ENCODE data around the gene ZER1.
"Not testable (repeated sequence)": the region's sequence is repeated elsewhere in the genome, so short reads cannot be mapped to it uniquely, and the experiment has no call there.

ZER1 gene

DNA sequence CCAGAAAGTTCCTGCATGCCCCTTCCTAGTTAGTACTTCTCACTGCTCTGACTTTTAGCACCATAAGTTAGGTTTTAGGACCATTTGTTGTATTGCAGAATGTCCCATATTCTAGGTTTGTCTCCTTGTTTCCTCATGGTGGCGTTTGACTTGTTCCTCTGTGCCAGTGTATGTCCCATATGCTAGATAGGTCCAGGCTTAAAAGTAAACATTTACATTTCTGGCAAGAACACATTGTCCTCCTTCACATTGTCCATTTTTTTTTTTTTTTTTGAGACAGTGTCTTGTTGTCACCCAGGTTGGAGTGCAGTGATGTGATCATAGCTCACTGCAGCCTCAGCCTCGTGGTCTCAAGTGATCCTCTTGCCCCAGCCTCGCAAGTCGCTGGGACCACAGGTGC is 30.8 kb upstream of the ZER1 start:
- FAIRE-seq (no peak), DNase-seq (ENCODE audit: insufficient read length, low spot score) (no peak)
- TF ChIP-seq POLR2A (IDR thresholded peaks at IDR 0.05; ENCODE audit: low read depth, low read length), result no peak

DNA sequence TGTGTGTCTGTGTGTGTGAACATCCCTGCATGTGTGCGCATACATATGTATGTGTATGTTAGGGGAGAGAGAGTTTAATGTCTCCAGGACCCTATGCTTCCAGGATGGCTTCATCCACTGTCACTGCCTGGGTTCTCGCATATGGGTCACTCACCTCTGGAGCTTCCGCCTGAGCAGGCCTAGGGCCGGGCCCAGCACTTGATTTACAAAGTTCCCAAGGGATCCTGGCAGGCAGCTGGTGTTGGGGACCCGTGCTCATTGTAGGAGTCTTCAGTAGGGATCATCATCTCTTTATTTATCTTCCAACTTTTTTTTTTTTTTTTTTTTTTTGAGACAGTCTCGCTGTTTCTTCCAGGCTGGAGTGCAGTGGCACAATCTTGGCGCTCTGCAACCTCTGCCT is 28.3 kb upstream of the ZER1 start:
- TF ChIP-seq POLR2A (IDR thresholded peaks at IDR 0.05; ENCODE audit: low read depth, low read length), result no peak
- DNase-seq (ENCODE audit: insufficient read length, low spot score) (no peak), FAIRE-seq (no peak)

DNA sequence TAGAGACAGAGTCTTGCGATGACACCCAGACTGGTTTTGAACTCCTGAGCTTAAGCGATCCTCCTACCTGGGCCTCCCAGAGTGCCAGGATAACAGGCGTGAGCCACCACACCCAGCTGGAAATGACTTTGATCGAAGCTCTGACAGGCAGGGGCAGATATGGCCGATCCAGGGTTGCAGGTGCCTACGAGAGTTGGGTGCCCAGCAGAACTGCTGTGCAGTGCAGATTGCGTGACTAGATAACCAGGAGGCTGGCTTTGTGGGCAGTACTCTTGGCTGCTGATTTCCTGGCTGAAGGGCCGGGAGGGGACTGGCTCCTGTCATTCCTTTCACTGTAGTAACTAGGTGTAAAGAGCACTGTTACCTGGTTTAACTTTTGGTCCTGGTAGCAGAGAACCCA is 27.2 kb upstream of the ZER1 start:
- TF ChIP-seq POLR2A (IDR thresholded peaks at IDR 0.05; ENCODE audit: low read depth, low read length), result no peak
- no peak for FAIRE-seq
- DNase-seq (ENCODE audit: insufficient read length, low spot score), result no peak

DNA sequence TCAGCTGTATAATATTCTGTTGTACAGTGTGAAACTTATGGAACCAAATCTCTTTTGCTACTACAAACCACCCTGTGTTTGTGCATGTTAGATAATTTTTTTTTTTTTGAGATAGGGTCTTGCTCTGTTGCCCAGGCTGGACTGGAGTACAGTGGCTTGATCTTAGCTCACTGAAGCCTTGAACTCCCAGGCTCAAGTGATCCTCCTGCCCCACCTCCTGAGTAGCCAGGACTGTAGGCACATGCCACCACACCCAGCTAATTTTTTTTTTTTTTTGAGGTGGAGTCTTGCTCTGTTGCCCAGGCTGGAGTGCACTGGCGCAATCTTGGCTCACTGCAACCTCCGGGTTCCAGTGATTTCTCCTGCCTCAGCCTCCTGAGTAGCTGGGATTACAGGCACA is 23.2 kb upstream of the ZER1 start:
- DNase-seq (ENCODE audit: insufficient read length, low spot score); FAIRE-seq: not testable (repeated sequence)

DNA sequence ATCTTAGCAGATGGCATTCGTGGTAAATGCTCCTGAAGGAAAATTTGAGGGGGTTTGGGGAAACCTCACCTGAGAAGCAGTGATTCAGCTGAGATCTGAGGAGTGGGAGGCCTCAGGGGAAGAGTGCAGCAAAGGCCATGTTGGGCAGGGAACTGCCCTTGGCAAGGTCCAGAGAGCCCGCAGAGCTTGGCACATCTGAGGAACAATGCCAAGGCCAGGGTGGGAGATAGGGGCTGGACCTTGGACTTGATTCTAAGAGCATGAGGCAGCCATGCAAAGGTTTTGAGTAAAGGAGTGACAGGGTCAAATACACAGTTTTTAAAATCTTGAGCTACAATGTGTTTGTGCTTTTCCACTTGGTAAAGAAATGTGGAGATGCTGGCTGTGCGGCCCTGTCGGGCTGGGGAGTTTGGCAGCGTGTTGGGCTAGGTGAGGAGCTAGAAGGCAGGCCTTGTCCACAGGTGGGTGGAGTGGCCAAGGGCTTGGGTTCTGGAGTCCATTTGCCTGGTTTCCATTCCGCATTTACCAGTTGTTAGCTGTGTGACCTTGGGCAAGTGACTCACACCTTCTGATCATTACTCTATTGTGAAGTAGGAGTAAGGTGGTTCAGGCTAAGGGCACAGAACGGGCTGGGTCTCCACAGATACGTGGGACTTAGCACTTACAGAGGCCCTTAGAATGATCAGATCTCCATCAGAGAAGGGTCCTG is 21.4 kb upstream of the ZER1 start:
- TF ChIP-seq POLR2A (IDR thresholded peaks at IDR 0.05; ENCODE audit: low read depth, low read length), result no peak
- FAIRE-seq, result no peak
- DNase-seq (ENCODE audit: insufficient read length, low spot score), result no peak

DNA sequence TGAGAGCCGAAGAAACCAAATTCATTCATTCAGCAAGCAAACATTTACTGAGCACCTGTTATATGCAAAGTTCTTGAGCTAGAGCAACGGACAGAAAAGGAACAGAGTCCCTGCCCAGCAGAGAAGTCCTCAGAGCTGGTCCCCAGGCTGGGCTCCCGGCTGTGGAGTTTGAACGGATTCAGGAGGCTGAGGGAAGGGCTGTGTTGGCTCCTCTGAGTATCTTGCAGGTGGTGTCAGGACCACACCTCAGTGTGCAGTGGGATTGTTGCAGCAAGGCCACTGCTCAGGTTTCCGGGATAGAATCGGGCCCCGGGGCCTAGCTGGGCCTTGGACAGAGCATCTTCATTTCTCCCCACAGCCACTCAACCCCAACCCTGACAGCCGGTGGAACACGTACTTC is 20.4 kb upstream of the ZER1 start:
- DNase-seq (ENCODE audit: insufficient read length, low spot score) (no peak), FAIRE-seq (no peak)
- no peak for TF ChIP-seq POLR2A (IDR thresholded peaks at IDR 0.05; ENCODE audit: low read depth, low read length)

DNA sequence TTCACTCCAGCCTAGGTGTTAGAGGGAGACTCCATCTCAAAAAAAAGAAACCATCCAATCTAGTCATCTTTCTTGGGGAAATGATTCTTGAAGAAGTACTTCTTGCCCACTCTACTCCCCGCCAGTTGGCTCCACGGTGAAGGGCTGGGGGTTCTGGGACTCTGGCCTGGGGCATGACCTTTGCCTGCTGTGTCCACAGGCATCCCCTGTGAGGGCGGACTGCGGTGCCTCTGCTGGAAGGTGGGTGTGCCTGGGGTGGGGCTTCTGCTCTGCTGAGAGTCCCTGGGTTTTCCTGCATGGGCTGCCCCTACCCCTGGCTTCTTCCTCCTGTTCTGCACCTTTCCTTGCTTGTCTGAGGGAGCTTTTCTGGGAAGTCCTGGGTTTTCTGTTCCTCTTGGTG is 18.8 kb upstream of the ZER1 start:
- DNase-seq (ENCODE audit: insufficient read length, low spot score), result no peak
- FAIRE-seq, result no peak
- TF ChIP-seq POLR2A (IDR thresholded peaks at IDR 0.05; ENCODE audit: low read depth, low read length), result no peak

DNA sequence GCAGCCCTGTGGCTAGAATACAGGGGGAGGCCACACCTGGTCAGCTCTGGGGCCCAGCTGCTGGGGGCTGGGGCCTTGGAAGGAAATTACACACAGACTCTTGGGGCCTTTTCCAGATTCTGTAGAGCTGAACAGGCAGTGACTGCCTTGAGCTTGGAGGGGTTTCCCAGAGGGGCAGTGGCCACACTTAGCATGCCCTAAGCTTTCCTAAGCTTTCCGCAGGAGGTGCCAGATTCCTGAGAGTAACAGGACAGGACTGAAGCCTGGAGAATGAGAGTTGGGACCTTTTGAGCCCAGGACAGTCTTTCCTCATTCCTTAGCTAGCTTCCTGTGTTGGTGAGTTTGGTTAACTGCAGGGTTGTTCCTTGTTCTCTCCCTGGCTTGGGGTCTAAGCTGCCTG is 16.7 kb upstream of the ZER1 start:
- FAIRE-seq, result no peak
- no peak for DNase-seq (ENCODE audit: insufficient read length, low spot score)
- TF ChIP-seq POLR2A (IDR thresholded peaks at IDR 0.05; ENCODE audit: low read depth, low read length), result no peak

DNA sequence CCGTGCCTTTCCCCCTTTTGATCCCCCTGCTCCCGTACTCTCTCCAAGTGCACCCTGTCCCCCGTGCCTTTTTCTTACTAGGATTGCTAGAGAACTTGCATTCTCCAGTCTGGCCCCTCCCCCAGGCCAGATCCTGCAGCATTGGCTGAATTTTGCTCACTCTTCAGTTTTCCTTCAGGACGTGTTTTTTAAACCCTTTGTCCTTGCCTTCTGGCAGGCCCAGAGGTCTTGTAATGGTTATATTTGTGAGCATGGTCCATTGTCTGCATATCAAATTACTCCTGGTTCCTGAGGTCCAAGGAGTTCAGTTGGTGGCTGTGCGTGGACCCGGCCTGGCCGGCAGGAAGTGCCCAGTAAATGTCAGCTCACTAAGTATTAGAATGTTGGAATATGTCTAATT is 15.9 kb upstream of the ZER1 start:
- FAIRE-seq, result no peak
- peak; percentile 32 for DNase-seq (ENCODE audit: insufficient read length, low spot score)
- no peak for TF ChIP-seq POLR2A (IDR thresholded peaks at IDR 0.05; ENCODE audit: low read depth, low read length)

DNA sequence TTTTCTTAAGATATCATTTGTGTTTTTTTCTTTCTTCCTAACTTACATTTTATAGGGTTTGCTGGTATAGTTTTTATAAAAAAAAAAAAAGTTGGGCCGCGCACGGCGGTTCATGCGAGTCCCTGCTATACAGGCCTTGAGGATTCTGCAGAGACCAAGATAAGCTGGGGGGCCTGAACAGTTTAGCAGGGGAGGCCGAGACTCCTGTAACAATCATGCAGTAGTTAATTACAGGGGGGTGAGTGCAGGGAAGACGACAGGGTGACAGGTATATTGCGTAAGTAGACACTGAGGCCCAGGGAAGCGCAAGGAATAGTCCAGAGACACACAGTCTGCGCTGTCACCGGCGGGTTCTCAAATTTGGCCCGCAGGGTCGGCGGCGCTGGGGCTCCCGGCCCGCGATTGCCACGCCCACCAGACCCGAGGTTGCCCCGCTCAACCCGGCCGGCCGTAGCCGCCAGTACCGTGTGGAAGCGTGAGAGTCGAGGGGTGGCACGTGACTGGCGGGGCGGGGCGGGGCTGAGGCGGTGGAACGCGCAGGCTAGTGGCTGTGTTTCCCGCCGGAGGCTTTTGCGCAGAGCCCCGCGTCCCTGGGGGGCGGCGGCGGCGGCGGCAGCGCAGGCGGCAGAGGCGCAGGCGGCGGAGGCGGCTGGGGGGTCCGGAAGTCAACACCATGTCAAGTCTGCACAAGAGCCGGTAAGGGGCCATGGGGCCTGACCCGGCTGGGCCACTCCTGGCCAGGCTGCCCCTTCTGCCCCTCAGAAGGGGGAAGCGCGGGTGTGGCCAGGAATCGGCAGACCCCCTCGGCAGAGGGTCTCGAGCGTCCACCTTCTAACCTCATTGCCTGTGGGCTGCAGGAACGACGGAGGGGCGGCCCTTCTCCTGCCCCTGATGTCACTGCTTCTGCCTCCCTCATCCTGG is 15.2 kb upstream of the ZER1 start, which contains the start of gene TBC1D13:
TSS of gene TBC1D13 (plus strand) at position 573 of the 921 bp plus-strand sequence. CDS start at position 674, 101 bp downstream.
- DNase-seq (ENCODE audit: insufficient read length, low spot score) (peak; percentile 95), FAIRE-seq (no peak)

DNA sequence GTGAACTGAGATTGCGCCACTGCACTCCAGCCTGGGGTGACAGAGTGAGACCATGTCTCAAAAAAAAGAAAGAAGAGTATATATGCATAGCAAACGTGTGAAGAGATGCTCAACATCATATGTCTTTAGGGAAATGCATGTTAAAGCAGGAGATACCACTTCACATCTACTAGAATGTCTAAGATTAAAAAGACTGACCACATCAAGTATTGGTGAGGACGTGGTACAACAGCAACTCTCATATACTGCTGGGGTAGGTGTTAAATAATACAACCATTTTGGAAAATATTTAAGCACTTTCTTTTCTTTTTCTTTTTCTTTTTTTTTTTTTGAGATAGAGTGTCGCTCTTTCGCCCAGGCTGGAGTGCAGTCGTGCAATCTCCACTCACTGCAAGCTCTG is 13.7 kb upstream of the ZER1 start:
- DNase-seq (ENCODE audit: insufficient read length, low spot score) (no peak), FAIRE-seq (no peak)
- no peak for TF ChIP-seq POLR2A (IDR thresholded peaks at IDR 0.05; ENCODE audit: low read depth, low read length)

More for the DNA sequence above, 15.2 kb upstream of the ZER1 start, which contains the start of gene TBC1D13:
- peak; percentile 80 for TF ChIP-seq POLR2A (IDR thresholded peaks at IDR 0.05; ENCODE audit: low read depth, low read length)

DNA sequence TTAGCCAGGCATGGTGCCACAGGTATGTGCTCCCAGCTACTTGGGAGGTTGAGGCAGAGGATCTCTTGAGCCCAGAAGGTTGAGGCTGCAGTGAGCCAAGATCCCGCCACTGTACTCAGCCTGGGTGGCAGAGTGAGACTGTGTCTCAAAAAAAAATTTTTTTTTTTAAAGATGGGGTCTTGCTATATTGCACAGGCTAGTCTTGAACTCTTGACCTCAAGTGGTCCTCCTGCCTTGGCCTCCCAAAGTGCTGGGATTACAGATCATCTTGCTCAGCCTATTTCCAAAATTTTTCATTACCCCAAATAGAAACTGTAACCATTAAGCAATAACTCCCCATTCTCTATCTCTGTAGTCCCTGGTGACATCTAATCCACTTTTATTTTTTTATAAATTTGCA is 10.9 kb upstream of the ZER1 start:
- no peak for TF ChIP-seq POLR2A (IDR thresholded peaks at IDR 0.05; ENCODE audit: low read depth, low read length)
- no peak for FAIRE-seq
- DNase-seq (ENCODE audit: insufficient read length, low spot score), result no peak

DNA sequence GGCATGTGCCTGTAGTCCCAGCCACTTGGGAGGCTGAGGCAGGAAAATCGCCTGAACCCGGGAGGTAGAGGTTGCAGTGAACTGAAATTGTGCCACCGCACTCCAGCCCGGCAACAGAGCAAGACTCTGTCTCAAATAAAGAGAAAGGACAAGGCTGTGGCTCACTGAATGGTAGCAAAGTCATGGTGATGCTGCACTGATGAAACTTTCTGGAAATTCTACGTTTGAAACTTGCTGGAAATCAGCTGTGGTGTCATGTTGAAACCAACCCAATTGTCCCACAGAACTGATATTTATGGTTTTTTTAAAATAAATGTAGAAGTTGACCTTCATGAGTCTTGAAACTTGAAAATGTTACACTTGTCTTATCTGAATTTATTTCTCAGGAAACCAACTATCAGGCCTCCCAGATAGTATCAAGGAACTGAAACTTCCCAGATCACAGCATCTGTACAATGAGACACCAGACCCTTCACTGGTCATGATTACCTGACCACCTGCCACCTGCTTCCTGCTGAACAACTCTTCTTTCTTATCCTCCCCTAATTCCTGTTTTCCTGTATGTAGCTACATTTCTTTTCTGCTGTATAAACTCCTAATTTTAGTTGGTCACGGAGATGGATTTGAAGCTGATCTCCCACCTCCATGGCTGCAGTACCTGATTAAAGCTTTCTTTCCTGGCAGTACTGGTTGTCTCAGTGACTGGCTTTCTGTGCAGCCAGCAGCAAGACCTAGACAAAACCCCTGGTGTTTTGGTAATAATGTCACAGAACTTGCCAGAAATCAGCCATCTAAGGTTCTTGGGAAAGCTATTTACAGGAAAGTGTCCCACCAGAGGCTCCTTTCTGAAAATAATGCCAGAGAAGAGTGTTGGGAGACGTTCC is 9.7 kb upstream of the ZER1 start:
- FAIRE-seq (no peak), DNase-seq (ENCODE audit: insufficient read length, low spot score) (no peak)
- no peak for TF ChIP-seq POLR2A (IDR thresholded peaks at IDR 0.05; ENCODE audit: low read depth, low read length)

DNA sequence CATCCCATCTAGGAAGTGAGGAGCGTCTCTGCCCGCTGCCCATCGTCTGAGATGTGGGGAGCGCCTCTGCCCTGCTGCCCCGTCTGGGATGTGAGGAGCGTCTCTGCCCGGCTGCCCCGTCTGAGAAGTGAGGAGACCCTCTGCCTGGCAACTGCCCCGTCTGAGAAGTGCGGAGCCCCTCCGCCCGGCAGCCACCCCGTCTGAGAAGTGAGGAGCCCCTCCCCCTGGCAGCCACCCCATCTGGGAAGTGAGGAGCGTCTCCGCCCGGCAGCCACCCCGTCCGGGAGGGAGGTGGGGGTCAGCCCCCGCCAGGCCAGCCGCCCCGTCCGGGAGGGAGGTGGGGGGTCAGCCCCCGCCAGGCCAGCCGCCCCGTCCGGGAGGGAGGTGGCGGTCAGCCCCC is 8.4 kb upstream of the ZER1 start:
- not testable (repeated sequence) for FAIRE-seq; DNase-seq (ENCODE audit: insufficient read length, low spot score)
